NCI-H1092 (cell line): ENCODE measurements around the gene ZNF692.
"Not testable (repeated sequence)": the region's sequence is repeated elsewhere in the genome, so short reads cannot be mapped to it uniquely, and the experiment has no call there.

Experiments used
- DNase-seq: peaks from one replicate; lab custom pipeline; 2025; lab: John Stamatoyannopoulos, UW

Gene ZNF692

DNA sequence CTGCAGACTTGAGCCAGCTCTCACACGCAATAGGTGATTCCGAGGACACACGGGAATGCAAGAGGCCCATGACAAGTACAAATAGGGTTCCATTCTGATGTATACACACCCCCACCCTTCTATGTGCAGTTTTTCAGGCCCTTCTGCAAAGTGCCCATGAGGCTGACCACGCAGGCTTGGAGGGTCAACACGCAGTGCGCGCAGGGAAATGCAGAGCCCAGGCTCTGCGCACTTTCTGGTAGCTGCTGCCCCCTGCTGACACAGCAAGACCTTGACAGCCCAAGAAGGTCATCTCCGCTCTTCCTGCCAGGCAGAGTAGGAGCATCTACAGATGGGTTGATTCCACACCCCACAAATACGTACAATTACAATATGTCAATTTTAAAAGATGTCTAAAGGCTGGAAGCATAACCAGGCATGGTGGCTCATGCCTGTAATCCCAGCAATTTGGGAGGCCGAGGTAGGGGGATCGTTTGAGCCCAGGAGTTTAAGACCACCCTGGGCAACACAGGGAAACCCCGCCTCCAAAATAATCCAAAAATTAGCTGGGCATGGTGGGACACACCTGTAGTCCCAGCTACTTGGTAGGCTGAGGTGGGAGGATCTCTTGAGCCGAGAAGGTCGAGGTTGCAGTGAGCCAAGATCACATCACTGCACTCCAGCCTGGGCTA lies 51.7 kb downstream of the ZNF692 start:
- DNase-seq: peak; percentile 57

DNA sequence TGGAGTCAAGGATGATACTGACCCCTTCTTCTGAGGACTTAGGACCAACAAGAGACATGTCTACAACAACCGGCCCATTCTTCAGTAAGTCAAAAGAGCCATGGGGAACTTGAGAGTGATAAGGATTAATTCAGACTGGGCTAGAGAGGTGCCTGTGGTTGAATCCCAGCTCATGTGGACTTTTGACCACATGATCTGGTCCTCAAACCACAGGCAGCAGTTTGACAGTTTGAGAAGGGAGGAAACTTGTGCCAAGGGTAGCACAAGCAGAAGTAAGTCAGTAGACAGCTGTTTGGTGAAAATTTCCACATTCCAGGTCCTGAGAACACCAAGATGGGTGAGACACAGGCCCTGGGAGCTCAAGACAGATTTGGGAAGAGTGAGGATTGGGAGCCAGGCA lies 53.0 kb downstream of the ZNF692 start:
- no peak for DNase-seq

GRCh38 chr1:248804771-248805681 lies 53.9 kb downstream of the ZNF692 start:
- DNase-seq: no peak

DNA sequence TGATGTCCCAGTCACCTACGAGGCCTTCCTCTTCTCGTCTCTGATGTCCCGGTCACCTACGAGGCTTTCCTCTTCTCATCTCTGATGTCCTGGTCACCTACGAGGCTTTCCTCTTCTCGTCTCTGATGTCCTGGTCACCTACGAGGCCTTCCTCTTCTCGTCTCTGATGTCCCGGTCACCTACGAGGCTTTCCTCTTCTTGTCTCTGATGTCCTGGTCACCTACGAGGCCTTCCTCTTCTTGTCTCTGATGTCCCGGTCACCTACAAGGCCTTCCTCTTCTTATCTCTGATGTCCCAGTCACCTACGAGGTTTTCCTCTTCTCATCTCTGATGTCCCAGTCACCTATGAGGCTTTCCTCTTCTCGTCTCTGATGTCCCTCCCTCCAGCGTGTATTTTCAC lies 55.4 kb downstream of the ZNF692 start:
- not testable (repeated sequence) for DNase-seq

DNA sequence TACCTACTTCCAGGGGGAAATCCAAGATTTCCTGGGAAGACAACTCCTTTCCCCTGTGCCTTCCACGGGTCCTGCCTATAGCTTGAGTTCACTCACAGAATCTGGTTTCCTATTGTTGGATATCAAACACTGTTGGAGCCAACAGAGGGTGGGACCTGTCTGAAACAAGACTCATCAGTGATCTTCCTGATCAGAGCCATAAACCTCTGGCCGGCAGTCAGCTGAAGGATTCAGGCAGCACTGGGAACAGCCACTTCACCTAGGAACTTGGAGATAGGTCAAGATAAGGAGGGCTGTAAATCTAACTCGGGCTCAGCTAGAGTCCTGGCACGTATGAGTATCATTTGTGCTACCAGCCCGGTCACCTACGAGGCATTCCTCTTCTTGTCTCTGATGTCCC lies 56.4 kb downstream of the ZNF692 start:
- DNase-seq: no peak

DNA sequence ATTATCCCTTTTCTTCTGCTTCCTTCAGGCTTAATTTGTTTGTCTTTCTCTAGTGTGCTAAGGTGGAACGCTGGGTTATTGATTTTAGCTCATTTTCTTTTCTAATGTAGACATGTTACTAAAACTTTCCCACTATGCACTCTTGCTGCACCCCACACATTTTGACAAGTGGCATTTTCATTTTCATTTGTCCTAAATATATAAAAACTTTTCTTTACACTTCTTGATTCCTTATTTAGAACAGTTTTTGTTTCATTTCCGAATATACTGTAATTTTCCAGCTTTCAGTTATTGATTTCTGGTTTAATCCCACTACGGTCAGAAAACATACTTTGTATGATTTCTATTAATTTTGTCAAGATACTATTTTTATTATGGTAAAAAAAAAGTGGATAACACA lies 58.4 kb downstream of the ZNF692 start:
- no peak for DNase-seq
